ENCODE measurements around the gene JCHAIN. TPM values are rescaled to one million over a fixed set of nuclear protein-coding genes. Genes with fewer than 3 reads are reported as not detected.
"Not testable (repeated sequence)": the region's sequence is repeated elsewhere in the genome, so short reads cannot be mapped to it uniquely, and the experiment has no call there.

The JCHAIN gene
- total RNA-seq, 2 donors from 2014 or later = 8.8 to 12.8 TPM

DNA sequence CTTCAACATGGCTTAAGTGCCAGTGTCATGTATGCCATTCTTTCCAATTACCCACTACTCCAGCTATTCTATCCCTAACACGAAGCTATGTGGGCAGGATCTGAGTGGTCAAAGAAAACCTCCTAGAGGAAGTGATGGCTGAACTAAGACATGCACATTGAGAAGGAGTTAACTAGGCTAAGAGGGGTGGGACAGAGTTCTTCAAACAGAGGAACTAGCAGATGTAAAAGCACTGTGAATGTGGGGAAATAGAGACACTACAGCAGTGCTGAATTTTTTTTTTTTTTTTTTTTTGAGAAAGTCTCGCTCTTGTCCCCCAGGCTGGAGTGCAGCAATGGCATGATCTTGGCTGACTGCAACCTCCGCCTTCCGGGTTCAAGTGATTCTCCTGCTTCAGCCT is 6.2 kb downstream of the JCHAIN start:
- intact Hi-C loops (cut with DNase I) = no loop called here
- no peak for DNase-seq (ENCODE audit: low spot score)

DNA sequence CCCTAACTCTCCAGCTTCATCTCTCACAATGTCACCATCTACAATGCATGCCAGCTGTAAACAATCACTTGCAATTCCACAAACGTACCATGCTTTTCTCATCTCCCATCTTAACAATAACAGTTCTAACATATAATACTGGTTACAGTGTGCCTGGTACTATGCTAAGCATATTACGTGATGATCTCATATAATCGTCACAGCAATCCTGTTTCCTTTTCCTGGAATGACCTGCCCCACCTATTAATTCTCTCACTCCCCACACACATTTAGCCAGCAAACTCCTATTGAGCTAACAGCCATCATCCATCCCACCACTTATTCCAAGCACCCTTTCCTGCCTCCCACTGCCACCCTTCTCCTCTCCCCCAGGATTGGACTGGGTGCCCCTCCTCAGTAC is 7.9 kb downstream of the JCHAIN start:
- no peak for DNase-seq (ENCODE audit: low spot score)
- intact Hi-C loops (cut with DNase I) = loop anchor here in 1 of 2 donors (10.0 kb wide), 1 partner anchor 346 kb away; no protein-coding TSS in a partner anchor

DNA sequence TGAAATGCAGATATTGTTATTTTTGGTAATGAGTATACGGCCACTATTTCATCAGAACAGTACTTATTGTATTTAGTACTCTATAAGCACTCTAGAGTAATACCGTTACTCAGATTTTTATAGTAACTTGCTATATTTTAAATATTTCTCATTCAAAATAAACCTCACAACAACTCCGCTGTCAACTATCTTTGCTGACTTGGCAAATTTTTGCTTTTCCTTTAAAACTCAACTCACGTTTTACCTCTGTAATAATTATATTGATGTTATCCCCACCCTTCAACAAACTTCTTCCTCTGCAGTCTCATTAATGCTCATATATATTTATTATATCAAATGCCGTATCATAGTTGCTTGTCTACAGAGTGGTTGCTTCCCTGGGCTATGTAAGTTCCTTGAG is 9.0 kb downstream of the JCHAIN start:
- intact Hi-C loops (cut with DNase I) = loop anchor here in 1 of 2 donors (10.0 kb wide), 1 partner anchor 347 kb away; no protein-coding TSS in a partner anchor
- no peak for DNase-seq (ENCODE audit: low spot score)

DNA sequence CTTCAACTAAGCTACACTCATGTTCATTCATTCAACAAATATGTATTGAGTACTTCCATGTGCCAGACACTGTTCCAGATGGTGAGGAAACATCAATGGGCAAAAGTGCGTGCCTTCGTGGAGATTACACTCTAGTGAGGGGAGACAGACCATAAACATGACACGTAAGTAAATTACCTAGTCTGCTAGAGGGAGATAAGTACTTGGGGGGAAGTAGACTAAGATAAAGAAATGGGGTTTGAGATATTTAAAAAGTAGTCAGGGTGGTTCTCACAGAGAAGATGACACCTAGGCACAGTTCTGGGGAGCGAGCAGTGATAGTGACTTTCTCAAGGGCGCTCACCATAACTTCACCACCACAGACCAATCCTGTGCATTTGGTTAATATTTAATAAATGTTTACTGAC is 11.7 kb downstream of the JCHAIN start:
- no peak for DNase-seq (ENCODE audit: low spot score)
- intact Hi-C loops (cut with DNase I) = loop anchor here in 1 of 2 donors (10.0 kb wide), 1 partner anchor 350 kb away; no protein-coding TSS in a partner anchor

DNA sequence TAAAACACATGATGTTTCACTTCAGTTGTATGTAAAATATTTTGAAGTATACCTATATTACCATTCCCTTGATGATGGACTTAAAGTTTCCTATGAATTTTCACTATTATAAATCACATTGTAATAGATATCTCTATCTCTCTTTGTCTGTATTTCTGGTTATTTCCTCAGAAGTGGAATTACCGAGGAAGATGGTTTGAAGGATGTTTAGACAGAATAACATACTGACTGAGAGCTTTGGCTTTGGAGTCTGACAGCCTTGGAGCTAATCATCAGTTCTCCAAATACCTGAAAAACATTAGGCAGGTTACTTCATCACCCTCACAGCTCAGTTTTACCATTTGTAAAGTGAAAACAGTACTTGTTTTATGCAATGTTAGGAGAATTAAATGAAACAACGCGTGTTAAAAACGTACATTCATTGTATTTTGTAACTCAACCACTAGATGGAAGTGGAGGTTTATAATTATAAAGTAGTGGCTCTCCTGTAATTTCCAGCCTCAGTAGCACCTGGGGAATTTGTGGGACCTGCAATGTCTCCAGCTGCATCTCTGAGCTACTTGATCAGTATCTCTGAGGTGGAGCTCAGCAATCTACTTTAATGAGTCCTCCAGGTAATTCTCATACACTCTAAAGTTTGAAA is 14.3 kb downstream of the JCHAIN start:
- no peak for DNase-seq (ENCODE audit: low spot score)
- intact Hi-C loops (cut with DNase I) = loop anchor here in 1 of 2 donors (10.0 kb wide), 1 partner anchor 353 kb away; no protein-coding TSS in a partner anchor

DNA sequence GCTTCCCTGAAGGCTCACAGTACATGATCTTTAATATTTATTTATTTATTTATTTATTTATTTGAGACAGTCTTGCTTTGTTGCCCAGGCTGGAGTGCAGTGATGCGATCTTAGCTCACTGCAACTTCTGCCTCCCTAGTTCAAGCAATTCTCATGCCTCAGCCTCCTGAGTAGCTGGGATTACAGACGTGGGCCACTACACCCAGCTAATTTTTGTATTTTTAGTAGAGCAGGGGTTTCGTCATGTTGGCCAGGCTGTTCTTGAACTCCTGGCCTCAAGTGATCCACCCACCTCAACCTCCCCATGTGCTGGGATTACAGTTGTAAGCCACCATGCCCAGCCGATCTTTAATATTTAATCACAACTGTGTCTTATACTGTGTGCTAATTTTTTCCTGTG is 15.6 kb downstream of the JCHAIN start:
- intact Hi-C loops (cut with DNase I) = loop anchor here in 1 of 2 donors (10.0 kb wide), 1 partner anchor 354 kb away; no protein-coding TSS in a partner anchor
- DNase-seq (ENCODE audit: low spot score) = not testable (repeated sequence)

DNA sequence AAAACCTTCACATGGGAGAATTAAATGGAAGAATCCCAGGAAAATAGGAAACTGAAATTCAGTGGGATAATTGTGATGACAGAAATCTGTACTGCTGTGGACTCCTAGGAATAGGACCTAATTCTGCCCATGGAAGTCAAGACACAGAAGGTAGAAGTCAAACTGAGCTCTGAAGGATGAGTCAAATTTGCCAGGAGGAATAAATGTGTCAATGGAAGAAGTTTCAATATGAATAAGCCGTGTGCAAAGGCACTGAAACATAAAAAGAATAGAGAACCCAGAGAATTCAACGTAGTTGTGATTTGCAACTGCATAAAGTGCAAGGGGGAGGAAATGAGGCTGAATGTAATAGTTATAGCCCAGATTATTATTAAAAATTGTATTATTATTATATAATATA is 26.1 kb downstream of the JCHAIN start:
- intact Hi-C loops (cut with DNase I) = no loop called here
- no peak for DNase-seq (ENCODE audit: low spot score)

DNA sequence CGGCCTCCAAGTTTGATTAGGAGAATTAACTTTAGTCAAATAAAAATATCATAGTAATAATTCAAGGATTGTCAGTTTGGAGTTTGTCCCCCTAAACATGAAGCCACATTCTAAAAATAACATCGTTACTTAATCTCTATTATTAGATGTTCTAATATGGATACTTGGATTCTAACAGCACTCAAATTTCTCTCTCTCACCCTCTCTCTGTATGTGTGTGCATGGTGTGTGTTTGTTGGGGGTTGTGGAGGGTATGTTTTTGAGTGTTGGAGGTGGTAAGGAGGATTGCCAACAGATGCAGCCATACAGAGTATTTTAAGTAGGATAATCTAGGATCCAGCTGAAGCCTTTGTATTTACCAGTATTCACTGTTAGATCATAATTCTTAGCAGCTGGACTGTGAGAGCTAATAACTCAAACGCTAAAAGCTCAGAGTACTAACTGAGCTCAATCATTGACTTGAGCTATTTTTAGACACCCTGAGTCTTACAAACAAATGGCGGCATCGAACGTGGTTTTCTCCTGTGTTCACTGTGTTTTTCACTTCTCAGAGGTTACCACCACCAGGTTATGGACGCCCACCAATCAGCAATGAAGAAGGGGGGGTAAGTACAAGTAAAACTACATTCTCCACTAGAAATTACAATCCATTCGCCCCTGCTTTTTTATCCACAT is 28.9 kb downstream of the JCHAIN start:
- no peak for DNase-seq (ENCODE audit: low spot score)
- intact Hi-C loops (cut with DNase I) = no loop called here

DNA sequence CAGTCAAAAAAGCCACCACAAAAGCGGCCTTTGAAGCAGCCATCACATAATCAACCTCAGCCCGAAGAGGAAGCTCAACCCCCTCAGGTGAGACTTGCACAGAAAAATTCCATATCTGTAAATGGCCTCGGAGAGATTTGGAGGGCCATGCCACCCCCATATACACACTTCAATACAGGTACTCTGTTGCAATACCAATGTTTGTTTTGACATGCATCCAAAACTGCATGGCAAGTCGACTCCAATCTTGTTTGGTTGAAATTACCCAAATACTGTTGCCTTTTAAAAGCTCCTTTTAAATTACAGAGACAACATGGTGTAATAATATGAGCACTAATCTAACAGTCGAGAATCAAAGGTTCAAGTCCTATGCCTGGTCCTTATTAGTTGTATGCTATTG is 31.8 kb downstream of the JCHAIN start:
- intact Hi-C loops (cut with DNase I) = no loop called here
- no peak for DNase-seq (ENCODE audit: low spot score)

DNA sequence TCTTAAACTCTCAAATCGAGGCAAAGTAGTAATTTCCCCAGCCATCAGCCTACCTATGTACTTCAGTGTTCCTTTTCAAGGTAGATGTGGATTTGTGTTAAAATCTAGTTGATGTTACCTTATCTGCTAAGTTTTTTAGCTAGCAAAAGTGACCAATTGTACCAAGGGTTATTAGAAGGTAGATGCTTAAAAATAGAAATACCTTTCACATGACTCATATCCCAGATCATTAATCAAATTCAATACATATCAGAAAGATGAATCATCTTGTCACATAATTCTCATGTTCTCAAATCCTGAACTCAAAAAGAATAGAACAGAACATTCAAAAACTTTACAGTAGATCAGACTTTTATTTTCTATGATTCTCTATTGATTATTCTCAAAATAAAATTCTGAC is 34.3 kb downstream of the JCHAIN start:
- intact Hi-C loops (cut with DNase I) = no loop called here
- DNase-seq (ENCODE audit: low spot score) = no peak

DNA sequence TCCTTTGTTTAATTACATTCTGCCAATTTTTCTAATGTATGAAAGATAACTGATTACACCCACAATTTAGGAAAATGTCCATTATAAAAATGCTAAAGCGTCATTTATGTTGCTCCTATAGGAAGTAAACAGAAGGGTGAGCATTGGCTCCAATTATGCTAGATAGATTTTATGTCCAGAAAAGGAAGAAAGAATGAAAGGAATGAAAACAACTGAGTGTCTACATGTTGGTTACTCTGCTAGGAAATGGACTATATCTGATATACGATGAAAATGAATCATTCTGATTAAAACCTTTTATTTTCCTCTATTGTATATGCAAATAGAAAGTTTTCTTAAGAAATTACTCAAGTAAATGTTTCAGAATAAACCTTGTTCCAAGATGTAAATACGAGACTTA is 36.1 kb downstream of the JCHAIN start:
- intact Hi-C loops (cut with DNase I) = no loop called here
- DNase-seq (ENCODE audit: low spot score) = no peak

DNA sequence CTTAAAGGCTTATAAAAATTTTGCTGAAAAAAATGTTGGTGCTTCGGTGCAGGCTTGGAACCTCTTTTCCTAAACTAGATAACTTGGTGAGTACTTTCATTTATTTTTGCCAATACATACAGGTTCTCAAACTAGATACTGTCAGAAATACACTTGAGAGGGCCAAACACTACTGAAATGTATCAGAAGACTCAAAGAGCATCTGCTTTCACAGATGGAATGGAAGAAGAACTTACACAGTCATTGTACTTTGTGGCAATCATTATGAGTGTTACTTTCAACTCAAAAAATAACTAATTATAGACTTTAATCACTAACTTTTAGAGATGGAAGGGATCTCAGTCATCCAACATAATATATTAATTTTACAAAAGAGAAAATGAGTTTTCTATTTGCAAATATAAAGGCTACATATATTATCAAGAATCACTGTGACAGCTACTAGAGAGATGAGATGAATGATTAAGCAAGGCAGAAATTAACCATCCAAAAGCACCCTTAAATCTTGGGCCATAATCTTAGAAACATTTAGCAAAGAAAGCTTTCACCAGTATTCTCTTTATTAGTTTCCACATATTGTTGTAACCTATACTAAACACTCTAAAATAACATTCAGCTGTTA is 36.7 kb downstream of the JCHAIN start:
- no peak for DNase-seq (ENCODE audit: low spot score)
- intact Hi-C loops (cut with DNase I) = no loop called here

DNA sequence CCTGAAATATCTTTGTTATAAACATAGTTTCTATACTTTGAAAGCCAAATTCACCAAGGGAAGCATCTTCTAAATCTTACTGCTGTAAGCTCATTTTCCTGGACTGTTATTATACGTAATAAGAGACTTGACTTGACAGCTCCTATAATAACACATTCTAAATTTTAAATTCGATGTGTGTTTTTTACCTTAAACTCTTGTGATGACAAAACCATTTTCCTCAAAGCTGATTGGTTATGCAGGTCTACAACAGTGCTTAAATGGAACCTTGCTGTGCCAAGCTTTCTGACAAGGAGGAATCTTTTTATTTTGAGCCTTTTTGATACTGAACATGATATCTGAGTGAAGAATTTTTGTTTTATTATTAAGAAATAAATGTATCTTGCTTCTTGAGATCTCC is 37.9 kb downstream of the JCHAIN start, which contains the start of gene ENAM:
Gene ENAM, plus strand, starts transcription at position 301 of the 400 bp plus-strand sequence. CDS start 757 bp downstream, outside the sequence.
- intact Hi-C loops (cut with DNase I) = no loop called here
- no peak for DNase-seq (ENCODE audit: low spot score)

DNA sequence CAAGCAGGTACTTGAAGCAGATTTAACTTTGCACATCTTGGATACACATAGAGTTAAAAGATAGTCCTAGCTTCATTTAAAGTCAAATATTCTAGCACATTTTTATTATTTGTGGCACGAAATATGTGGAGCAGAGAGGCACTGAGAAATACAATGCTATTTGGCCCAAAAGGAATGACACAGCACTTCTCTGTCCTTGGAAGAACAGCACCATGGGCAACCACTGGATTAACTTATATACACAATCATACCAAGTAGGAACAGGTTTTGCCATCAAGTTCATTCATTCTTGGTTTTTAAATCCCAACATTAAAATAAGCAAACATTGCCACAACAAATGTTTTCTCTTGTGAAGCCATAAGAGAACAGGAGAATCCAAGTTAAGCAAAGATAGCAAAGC is 38.7 kb downstream of the JCHAIN start:
- DNase-seq (ENCODE audit: low spot score) = no peak
- intact Hi-C loops (cut with DNase I) = no loop called here

DNA sequence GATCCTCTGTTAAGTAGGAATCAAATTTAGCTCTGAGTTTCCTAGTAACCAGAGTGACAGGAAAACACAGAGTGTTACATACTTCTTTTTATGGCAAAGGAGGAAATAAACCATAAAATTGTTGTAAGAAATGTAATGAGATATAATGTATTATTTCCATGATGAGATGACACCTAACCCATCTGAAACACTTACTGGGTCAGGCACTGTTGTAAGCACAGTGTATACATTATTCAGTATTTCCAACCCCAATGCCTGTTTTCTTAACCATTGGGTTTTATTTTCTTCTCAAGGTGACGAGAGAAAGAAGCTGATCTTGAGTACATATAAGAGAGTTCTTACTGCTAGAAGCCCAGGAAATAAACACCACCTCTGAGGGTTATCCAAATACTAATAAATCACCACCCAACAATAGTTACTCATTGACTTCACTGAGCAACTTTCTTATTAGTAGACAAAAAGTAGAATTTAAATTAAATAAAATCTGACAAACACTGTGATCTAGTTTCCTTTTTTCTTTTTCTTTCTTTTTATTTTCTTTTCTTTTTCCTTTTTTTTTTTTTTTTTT is 42.0 kb downstream of the JCHAIN start:
- no peak for DNase-seq (ENCODE audit: low spot score)
- intact Hi-C loops (cut with DNase I) = loop anchor here in 1 of 2 donors (5.0 kb wide), 1 partner anchor 1178 kb away; no protein-coding TSS in a partner anchor

DNA sequence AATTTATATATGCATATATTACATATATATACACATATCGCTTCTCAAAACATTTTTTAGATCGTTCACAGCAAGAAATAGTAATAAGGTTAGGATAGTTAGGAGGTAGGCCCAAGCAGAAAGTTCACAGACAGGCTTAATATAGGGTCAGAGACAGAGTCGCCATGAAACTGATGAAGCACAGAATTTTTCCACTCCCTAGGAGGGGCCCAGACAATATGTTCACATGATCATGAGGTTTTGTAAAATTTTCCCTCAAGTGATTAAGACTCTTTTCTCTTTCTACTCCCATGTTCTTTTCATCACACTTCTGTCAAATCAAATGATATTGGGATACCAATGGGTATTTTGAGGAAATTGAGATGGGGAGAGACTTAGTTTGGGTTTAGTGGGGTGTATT is 43.0 kb downstream of the JCHAIN start:
- intact Hi-C loops (cut with DNase I) = loop anchor here in 1 of 2 donors (5.0 kb wide), 1 partner anchor 1179 kb away; no protein-coding TSS in a partner anchor
- DNase-seq (ENCODE audit: low spot score) = no peak

DNA sequence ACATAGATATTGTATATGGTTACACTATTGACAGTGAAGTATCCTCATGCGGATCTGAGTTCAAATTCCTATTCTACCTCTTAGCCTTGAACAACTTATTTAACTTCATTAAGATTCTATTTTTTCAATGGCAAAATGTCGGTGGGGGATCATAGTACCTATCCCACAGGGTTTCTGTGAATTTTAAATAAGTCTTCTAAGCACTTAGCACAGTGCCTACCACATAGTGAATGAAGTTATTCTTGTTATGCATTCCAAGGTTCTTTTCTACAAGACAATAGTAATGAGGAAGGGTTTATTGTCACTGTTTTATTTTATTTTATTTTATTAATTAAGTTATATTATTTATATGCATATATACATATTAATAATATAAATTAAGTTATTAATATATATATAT is 46.5 kb downstream of the JCHAIN start:
- intact Hi-C loops (cut with DNase I) = loop anchor here in 1 of 2 donors (5.0 kb wide), 1 partner anchor 1183 kb away; no protein-coding TSS in a partner anchor
- DNase-seq (ENCODE audit: low spot score) = no peak

DNA sequence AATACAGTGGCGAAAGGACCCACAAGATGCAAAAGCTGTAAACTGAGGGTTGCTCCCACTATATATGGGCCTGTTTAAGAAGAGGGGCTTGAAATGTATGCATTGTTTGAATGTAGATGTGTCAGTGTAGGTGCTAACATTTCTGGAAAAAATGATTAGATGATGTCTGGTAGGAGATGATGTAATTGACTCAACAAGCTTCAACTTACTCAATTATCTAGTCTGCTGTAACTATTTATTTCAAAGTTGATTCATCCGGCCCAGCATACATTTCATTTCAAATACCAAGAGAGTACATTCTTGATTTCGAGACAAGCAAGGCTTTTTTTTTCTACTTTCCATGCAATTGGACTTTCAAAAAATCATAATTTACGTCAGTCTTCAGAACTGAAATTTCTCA is 47.0 kb downstream of the JCHAIN start:
- intact Hi-C loops (cut with DNase I) = no loop called here
- no peak for DNase-seq (ENCODE audit: low spot score)

DNA sequence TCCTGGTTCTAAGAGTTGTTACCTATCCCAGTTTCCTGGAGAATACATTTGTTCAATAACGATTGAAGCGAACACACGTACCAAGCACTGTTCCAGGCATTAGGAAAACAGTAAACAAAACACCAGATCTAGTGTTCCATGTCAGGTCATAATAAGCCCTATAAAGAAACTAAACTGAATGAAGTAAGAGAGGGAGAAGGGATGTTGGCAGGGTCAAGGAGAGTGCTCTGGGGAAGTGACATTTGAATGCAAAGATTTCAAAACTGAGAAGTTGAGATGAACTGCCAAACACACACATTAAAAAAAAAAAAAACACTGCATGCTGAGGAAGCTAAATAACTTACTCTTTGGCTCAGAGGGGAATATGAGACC is 52.1 kb downstream of the JCHAIN start:
- intact Hi-C loops (cut with DNase I) = no loop called here
- no peak for DNase-seq (ENCODE audit: low spot score)
